Measurements from ENCODE around the gene QRICH1.

GRCh38 chr3:49015765-49016164, 78.1 kb downstream of the QRICH1 start:
- TF ChIP-seq BHLHE40 (IDR thresholded peaks at IDR 0.05; ENCODE audit: borderline replicate concordance) (no peak), ZNF384 (IDR thresholded peaks at IDR 0.05) (no peak), ELF4 (IDR thresholded peaks at IDR 0.05) (no peak), ARNT (IDR thresholded peaks at IDR 0.05) (no peak), TARDBP (IDR thresholded peaks at IDR 0.05) (no peak), CTBP1 (IDR thresholded peaks at IDR 0.05; ENCODE audit: borderline replicate concordance) (no peak)
